ENCODE measurements around the gene HSP90B1. TPM values are rescaled to one million over a fixed set of nuclear protein-coding genes. Genes with fewer than 3 reads are reported as not detected.

Gene HSP90B1
- total and polyA plus RNA-seq, 9 of the 15 experiments (the other 6 are each of a cell fraction or from before 2014, with no cell fraction given): 196 to 719 (median 557) TPM

- CTCF ChIA-PET (ENCODE audit: low intra/inter-chr PET ratio): no interaction called here
- H3K4me2 ChIP-seq (ENCODE audit: insufficient read depth, low read length): no peak overlapping the region; the same call in 1 of the 2 replicates
- peaks cover 43% of the 10 kb centered on the region for H3K79me2 ChIP-seq (ENCODE audit: control insufficient read depth, insufficient read depth, low read length)
- no peak for DNase-seq (ENCODE audit: extremely low read depth in 1 of 4, low spot score in 3 of 4)
- H3K27ac ChIP-seq (ENCODE audit: extremely low read depth, low read depth, low read length): peak overlapping the region; percentile 54; the same call in 2 of the 3 replicates
- no peak overlapping the region for H3K4me3 ChIP-seq
- H3K9ac ChIP-seq (ENCODE audit: insufficient read depth in 1 of 2, low read depth in 2 of 2, low read length in 2 of 2): peak overlapping the region in 1 of 2 experiments; percentile 26; a peak in 1 of 4 replicates
- FAIRE-seq: no peak
- intact Hi-C loops (cut with micrococcal nuclease): no loop called here
- in situ Hi-C loops (cut with MboI): no loop called here
- no peaks in the 10 kb centered on the region for H3K9me1 ChIP-seq (ENCODE audit: control insufficient read depth, insufficient read depth, low read length)
- H3K4me1 ChIP-seq (replicated peaks in 1 of 2; ENCODE audit: control insufficient read depth in 2 of 2, insufficient read depth in 2 of 2, low read length in 2 of 2): peaks cover 6 to 15% of the 10 kb centered on the region in 2 experiments; a peak in 4 of 5 replicates
- TF ChIP-seq NR0B1 (IDR thresholded peaks at IDR 0.05; ENCODE audit: partially characterized antibody): no peak
- TF ChIP-seq FIP1L1 (IDR thresholded peaks at IDR 0.05; ENCODE audit: low read depth, low read length, poor library complexity, severe bottlenecking): no peak
- TF ChIP-seq RHOXF2B (CRISPR knock-in tag; conservative IDR thresholded peaks at IDR 0.05): no peak
- no peak for TF ChIP-seq THAP7 (CRISPR knock-in tag; IDR thresholded peaks at IDR 0.05)
- POLR2A ChIA-PET: interaction anchor here (0.5 to 0.8 kb wide), 2 partner anchors 9 to 90 kb away, joined by 3 read pairs; no protein-coding TSS in a partner anchor
- peaks cover 15% of the 10 kb centered on the region; the same call in 2 of the 3 replicates for H3K36me3 ChIP-seq (ENCODE audit: control insufficient read depth, insufficient read depth, low read length)
- no peaks in the 10 kb centered on the region for H4K20me1 ChIP-seq (replicated peaks; ENCODE audit: control insufficient read depth, insufficient read depth, low read length)
- 91% methylated on average over 1 of the region's 1 CpG for WGBS (ENCODE audit: insufficient coverage, low coverage, missing lambda C conversion rate)
- H3K9me3 ChIP-seq (replicated peaks; ENCODE audit: control insufficient read depth, insufficient read depth, low read depth, low read length): no peaks in the 10 kb centered on the region
- BruUV-seq (replicated peaks): no TSS peak
- no peaks in the 10 kb centered on the region for H3K27me3 ChIP-seq (ENCODE audit: control insufficient read depth in 2 of 2, insufficient read depth in 2 of 2, low read length in 2 of 2)
- H2AFZ ChIP-seq (ENCODE audit: low read depth, low read length): no peak overlapping the region
- ATAC-seq: no peak
Measured at GRCh38 chr12:103958621-103959020, 28.4 kb downstream of the HSP90B1 start.

Data from K562 (cell line).